IPS-18c (cell line): ENCODE data around the gene CALCOCO1.

Experiments used
- H3K4me3 ChIP-seq: 2 replicates; pipeline ENCODE4 v1.7.0; 2013; ENCODE audit warnings: low read depth, mild to moderate bottlenecking, low read length, moderate library complexity; ENCODE audit not compliant: insufficient read depth
- H3K9me3 ChIP-seq: one replicate; pipeline ENCODE4 v1.6.1; 2013; ENCODE audit warnings: mild to moderate bottlenecking, low read length, moderate library complexity; ENCODE audit not compliant: control insufficient read depth, insufficient read depth

The CALCOCO1 gene

DNA sequence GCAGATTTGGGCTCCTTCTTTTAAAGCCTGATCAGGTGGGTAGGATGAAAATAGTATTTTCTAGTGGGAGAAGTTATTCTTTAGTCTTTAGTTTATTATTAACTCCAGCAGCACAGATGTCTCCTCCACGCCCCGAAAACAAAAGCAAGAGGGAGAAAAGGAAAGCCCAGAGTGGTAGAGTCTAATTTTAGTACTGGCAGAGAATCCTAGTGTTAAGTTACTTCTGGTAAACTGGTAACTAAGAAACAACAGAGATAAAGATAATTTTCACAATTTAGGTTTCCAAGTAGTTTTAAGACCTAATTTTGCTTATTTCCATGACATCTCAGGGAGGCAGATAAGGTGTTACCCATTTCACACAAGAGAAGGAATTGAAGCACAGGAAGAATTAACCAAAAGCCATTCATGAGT is 67.7 kb downstream of the CALCOCO1 start:
- no peaks in the 10 kb centered on the region for H3K9me3 ChIP-seq
- H3K4me3 ChIP-seq, result no peak overlapping the region

DNA sequence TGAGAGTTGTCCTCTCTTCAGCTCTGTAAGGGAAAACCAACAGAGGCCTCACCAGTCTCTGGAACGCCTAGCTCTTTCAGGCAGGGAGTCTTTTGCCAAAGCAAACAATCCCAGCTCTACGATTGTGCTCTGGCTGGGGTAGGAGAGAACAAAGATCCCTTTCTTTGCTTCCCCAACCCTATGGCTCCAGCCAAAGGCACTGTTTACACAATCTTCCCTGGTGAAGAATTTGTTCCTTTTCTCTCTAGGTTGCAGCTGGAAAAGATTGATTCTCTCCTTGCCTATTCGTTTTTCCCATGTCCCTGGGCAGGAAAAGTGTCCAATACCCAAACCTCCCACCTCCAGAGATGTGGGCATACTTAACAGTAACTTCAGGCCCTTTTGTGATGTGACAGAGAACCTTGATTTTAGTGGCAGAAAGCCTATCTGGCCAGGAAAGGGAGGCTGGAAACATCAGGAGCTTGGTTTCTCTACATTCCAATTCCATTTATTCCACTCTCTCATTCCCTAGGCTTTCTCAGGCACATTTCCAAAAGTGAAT is 68.2 kb downstream of the CALCOCO1 start:
- H3K4me3 ChIP-seq, result no peak overlapping the region
- H3K9me3 ChIP-seq, result no peaks in the 10 kb centered on the region
